ENCODE results near the gene IL22RA1.
A peak's percentile ranks its signal among the peaks of the same experiment; 100 is the strongest.

IL22RA1 gene

GRCh38 chr1:24074817-24075589 lies 67.9 kb downstream of the IL22RA1 start:
- no peak for DNase-seq (ENCODE audit: low read depth, low spot score)

GRCh38 chr1:24074196-24074595 lies 68.7 kb downstream of the IL22RA1 start:
- DNase-seq (ENCODE audit: low read depth, low spot score): no peak

GRCh38 chr1:24071941-24072340 lies 71.0 kb downstream of the IL22RA1 start:
- DNase-seq (ENCODE audit: low read depth, low spot score): no peak

- DNase-seq (ENCODE audit: low read depth, low spot score): peak; percentile 45
Measured at GRCh38 chr1:24070821-24071393, 72.0 kb downstream of the IL22RA1 start.

GRCh38 chr1:24069817-24070216 lies 73.1 kb downstream of the IL22RA1 start:
- DNase-seq (ENCODE audit: low read depth, low spot score): no peak

Data from activated CD4-positive, CD25-positive, alpha-beta regulatory T cell treated with anti-CD3 and anti-CD28 coated beads, Interleukin-2, amount 50 U/mL, for 16 hours (primary cell).